NCI-H510A treated with DMSO at 0.1 percent for 48 hours (cell line): ENCODE results near the gene ARHGAP32.
"Not testable (repeated sequence)": the region's sequence is repeated elsewhere in the genome, so short reads cannot be mapped to it uniquely, and the experiment has no call there.

Experiments
- DNase-seq: peaks from one replicate; lab custom pipeline; 2025; lab: John Stamatoyannopoulos, UW

ARHGAP32 gene

GRCh38 chr11:129202646-129203045 lies 10.5 kb upstream of the ARHGAP32 start:
- DNase-seq, result no peak

- DNase-seq, result no peak
Observed at GRCh38 chr11:129195682-129196081, 3.6 kb upstream of the ARHGAP32 start.

- DNase-seq, result no peak
Observed at GRCh38 chr11:129191649-129192048, 476 bp downstream of the ARHGAP32 start.

DNA sequence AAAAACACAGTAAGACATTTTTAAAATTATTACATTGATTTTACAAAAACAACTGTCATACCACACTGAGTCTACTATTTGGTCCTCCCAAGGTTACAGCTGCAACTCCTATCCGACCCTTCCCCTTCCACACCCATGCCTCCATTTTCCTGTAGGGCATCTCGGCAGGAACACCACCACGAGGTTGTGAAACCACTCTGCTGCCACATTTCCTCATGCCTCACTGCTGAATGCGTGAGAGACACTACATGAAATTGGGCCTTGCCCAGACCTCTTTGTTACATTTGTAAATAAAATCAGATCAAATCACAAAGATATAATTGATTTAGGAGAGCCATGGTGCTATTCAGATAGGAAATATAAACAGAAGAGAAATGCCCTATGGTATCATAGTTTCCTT lies 2.0 kb downstream of the ARHGAP32 start:
- DNase-seq, result no peak

DNA sequence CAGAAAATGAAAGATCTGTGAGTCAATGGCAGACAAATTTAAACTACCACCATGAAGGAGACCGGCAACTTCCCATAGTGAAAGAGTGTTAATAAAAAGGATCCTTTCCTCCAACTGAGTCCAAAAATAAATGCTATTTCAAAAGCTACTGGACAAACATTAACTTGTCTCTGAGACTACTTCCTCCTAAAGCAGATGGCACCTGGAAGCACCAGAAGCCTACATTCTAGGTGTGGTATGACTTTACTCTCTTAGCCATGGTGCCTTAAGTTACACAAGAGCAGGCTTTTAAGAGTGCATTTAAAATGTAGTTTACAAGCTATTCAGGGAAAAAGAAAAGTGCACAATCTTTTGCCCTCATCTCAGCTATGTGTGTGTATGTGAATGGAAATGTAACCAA lies 2.5 kb downstream of the ARHGAP32 start:
- DNase-seq, result no peak

GRCh38 chr11:129185082-129185481 lies 7.0 kb downstream of the ARHGAP32 start:
- not testable (repeated sequence) for DNase-seq

GRCh38 chr11:129184581-129184980 lies 7.5 kb downstream of the ARHGAP32 start:
- no peak for DNase-seq

- no peak for DNase-seq
Observed at GRCh38 chr11:129167315-129167714, 24.8 kb downstream of the ARHGAP32 start.

GRCh38 chr11:129163714-129164164 lies 28.4 kb downstream of the ARHGAP32 start:
- DNase-seq, result no peak

GRCh38 chr11:129157080-129157479 lies 35.0 kb downstream of the ARHGAP32 start:
- DNase-seq, result not testable (repeated sequence)

- DNase-seq, result no peak
Observed at GRCh38 chr11:129155745-129156144, 36.4 kb downstream of the ARHGAP32 start.

DNA sequence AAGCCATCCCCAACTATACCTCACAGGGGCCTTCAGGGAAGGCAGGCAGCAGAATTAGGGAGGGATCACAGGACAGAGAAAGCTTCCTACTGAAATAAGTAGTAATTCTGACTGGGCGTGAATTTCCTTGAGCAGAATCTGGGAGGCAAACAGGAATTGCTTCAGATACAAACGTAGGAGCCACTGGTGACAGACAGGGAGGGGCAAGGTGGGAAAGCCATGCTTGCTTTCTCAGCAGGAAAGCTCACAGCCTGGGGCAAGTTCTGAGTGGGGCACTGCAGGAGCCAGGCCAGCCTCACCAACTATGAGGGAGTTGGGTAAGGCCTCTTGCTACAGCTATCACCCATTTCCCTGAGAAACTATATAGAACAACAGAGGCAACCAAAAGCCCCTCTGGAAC lies 43.6 kb downstream of the ARHGAP32 start:
- no peak for DNase-seq

GRCh38 chr11:129146191-129146590 lies 45.9 kb downstream of the ARHGAP32 start:
- no peak for DNase-seq

DNA sequence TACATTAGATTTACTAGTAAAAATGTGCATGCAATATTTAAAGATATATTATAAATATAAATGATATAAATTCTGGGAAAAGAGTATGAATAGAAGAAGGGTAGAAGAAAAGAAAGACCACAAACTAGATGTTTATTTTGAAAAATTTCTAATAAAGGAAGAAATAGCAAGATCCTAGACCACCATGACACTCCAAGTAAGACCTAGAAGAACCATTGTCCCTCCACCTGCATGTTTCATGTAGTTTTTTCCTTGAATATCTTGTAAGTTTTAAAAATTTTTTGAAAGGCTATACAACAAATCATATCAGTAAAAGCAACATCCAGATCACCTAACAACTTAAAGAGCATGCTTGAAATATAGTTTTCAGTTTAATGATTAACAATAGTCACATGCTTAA lies 46.8 kb downstream of the ARHGAP32 start:
- DNase-seq, result no peak

- no peak for DNase-seq
Observed at GRCh38 chr11:129144256-129144655, 47.9 kb downstream of the ARHGAP32 start.

DNA sequence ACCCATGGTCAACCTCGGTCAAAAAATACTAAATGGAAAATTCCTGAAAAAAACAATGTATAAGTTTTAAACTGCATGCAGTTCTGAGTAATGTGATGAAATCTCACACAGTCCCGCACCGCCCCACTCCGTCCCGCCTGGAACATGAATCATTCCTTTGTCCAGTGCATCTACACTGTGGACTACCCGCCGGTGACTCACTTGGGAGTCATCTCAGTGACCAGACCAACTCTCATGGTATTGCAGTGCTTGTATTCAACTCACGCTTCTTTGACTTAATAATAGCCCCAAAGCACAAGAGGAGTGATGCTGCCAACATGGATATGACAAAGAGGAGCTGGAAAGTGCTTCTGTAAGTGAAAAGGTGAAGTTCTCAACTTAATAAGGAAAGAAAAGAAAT lies 48.8 kb downstream of the ARHGAP32 start:
- no peak for DNase-seq

GRCh38 chr11:129141748-129142523 lies 50.2 kb downstream of the ARHGAP32 start:
- no peak for DNase-seq

GRCh38 chr11:129131316-129131715 lies 60.8 kb downstream of the ARHGAP32 start:
- DNase-seq, result no peak

DNA sequence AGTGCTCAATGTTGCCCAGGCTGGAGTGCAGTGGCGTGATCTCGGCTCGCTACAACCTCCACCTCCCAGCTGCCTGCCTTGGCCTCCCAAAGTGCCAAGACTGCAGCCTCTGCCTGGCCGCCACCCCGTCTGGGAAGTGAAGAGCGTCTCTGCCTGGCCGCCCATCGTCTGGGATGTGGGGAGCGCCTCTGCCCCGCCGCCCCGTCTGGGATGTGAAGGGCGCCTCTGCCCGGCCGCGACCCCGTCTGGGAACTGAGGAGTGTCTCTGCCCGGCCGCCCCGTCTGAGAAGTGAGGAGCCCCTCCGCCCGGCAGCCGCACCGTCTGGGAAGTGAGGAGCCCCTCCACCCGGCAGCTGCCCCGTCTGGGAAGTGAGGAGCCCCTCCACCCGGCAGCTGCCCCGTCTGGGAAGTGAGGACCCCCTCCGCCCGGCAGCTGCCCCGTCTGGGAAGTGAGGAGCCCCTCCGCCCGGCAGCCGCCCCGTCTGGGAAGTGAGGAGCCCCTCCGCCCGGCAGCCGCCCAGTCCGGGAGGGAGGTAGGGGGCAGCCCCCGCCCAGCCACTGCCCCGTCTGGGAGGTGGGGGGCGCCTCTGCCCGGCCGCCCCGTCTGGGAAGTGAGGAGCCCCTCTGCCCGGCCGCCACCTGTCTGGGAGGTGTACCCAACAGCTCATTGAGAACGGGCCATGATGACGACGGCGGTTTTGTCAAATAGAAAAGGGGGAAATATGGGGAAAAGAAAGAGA lies 63.1 kb downstream of the ARHGAP32 start:
- not testable (repeated sequence) for DNase-seq

GRCh38 chr11:129119036-129119435 lies 73.1 kb downstream of the ARHGAP32 start:
- peak; percentile 57 for DNase-seq

- DNase-seq, result peak; percentile 85
Observed at GRCh38 chr11:129117595-129118350, 74.4 kb downstream of the ARHGAP32 start.
